Tibial artery (tissue), 4 donors: Measurements from ENCODE around the gene CPEB4.

Source experiments
- DNase-seq, 2 donors: peaks; one replicate each; pipeline ENCODE4 v3.0.0-alpha.2; 2019
- H3K27ac ChIP-seq, 2 donors: fragments of 200-600 bp; sonication (generic) in 1 of 2; 1 replicate in 1 of 2; 2 replicates in 1 of 2; pipeline ENCODE4 v1.5.1; 2018 to 2019; ENCODE audit warnings: mild to moderate bottlenecking in 1 of 2
- H3K27me3 ChIP-seq, 2 donors: fragments of 200-600 bp; sonication (generic) in 1 of 2; one replicate each; pipeline versions ENCODE4 v1.5.1 to v1.6.0; 2016 to 2019
- H3K36me3 ChIP-seq, 3 donors: fragments of 200-600 bp; sonication (generic) in 2 of 3; one replicate each; pipeline ENCODE4 v1.5.1; 2016 to 2019; ENCODE audit warnings: mild to moderate bottlenecking in 2 of 3
- H3K4me1 ChIP-seq, 4 donors: fragments of 200-600 bp; sonication (generic) in 2 of 4; 1 replicate in 3 of 4; 2 replicates in 1 of 4; pipeline ENCODE4 v1.5.1; 2016 to 2019
- H3K4me3 ChIP-seq, 2 donors: fragments of 200-600 bp; sonication (generic) in 1 of 2; 1 replicate in 1 of 2; 2 replicates in 1 of 2; pipeline ENCODE4 v1.5.1; 2018 to 2019; ENCODE audit warnings: mild to moderate bottlenecking in 2 of 2
- H3K9me3 ChIP-seq, 3 donors: fragments of 200-600 bp; sonication (generic) in 1 of 3; one replicate each; pipeline ENCODE4 v1.5.1; 2016 to 2019
- CTCF ChIP-seq, 2 experiments: fragments of 200-600 bp in 1 of 2; fragments of 450-650 bp in 1 of 2; IDR thresholded peaks; one replicate each; pipeline ENCODE4 v1.5.1; 2017 to 2019; ENCODE audit warnings: antibody characterized with exemption in 2 of 2, mild to moderate bottlenecking in 1 of 2, moderate library complexity in 1 of 2
- intact Hi-C: fragments of 100-400 bp; cut with DNase I; formaldehyde crosslinking; loops from one replicate; pipeline ENCODE4 v1.15.0; 2023; ENCODE audit warnings: low total_unique reads

CPEB4 gene

DNA sequence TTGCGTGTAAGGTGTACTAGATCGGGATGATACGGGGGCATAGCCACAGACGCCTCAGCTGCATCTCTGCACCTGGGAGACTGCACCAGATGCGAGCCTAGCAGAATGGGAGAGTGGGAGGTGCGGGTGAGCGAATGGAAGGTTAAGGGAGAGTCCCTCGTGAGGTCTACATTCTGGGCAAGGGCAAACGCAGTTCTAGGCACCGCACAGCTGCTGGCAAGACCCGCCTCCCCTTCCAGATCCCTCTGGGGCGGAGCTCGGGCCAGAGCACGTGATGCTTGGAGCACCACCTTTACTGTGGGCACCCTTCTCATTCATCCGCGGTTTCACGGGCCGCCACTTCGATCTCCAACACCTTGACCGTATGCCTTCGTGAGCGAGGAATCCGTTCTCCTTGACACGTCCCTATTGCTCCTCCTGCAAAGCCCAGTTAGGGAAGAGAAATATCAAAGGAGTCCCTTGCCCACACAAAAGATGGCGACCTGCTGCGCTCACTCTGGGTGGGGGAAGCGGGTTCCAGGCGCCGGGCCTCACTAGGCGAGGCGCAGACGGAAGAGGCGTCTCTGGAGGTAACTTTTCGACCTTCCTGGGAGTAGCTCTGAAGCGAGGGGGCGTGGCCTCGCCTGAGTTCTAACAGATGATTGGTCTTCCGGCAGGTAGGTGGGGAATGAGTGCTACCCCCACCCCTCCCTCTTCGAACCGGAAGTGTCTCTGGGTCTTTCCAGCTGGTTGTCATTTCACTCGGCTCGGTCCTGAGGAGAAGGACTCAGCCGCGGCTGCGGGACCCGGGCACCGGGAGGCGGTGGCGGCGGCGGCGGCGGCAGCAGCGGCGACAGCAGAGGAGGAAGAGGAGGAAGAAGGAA is at the start of gene CPEB4:
Gene CPEB4 (plus strand): TSS at position 740 of the 863 bp plus-strand sequence. CDS start 1,385 bp downstream, outside the sequence.
- peaks cover 0 to 25% (median 9%) of the 10 kb centered on the region in 4 donors for H3K4me1 ChIP-seq
- intact Hi-C loops, result loop anchor here (5.0 kb wide), 3 partner anchors 39 to 271 kb away; partner anchors contain the start of gene BOD1

DNA sequence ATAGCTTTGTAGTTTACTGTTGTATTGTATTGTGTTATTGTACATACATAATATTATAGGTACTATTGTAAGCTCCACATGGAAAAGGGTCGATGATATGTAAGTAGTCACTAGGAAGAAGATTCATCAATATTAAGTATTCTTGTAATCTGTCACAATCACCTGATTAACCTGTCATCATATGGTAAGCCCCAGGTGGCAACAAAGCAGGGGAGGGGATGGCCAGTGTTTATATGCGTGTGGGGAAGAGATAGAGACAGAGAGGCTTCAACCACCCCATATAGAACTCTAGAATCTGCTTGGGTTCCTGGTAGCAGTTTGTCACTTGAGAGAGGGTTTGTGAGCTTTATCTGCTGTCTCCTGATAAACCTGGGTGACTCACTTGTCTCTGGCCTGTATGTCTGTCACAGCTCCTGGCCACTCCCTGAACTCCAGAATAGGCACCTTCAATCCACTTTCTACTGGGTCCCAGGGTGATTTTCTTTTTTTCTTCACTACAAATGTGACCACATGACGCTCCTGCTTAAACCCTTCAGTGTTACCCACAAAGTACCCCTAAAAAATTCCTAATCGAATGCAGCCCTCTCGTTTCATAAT is 48.9 kb upstream of the CPEB4 start:
- TF ChIP-seq CTCF (IDR thresholded peaks at IDR 0.05), result no peak
- no peak overlapping the region for H3K4me3 ChIP-seq
- no peaks in the 10 kb centered on the region for H3K27me3 ChIP-seq
- no peaks in the 10 kb centered on the region for H3K9me3 ChIP-seq
- H3K36me3 ChIP-seq, result no peaks in the 10 kb centered on the region
- H3K27ac ChIP-seq, result no peak overlapping the region
- intact Hi-C loops, result no loop called here
- no peak for DNase-seq
- H3K4me1 ChIP-seq, result no peaks in the 10 kb centered on the region

More for the DNA sequence above, at the start of gene CPEB4:
- Histone ChIP-seq H3K27ac (peak within 1 kb of the TSS; percentile 82 to 89), H3K36me3 (no peaks in the 10 kb centered on the region), H3K4me3 (peak within 1 kb of the TSS; percentile 77 to 93), H3K27me3 (no peaks in the 10 kb centered on the region), H3K9me3 (no peaks in the 10 kb centered on the region)
- peak; percentile 99 to 100 for DNase-seq
- TF ChIP-seq CTCF (IDR thresholded peaks at IDR 0.05), result no peak

GRCh38 chr5:173840111-173840983 is 47.8 kb upstream of the CPEB4 start:
- Histone ChIP-seq H3K4me3 (no peak overlapping the region), H3K36me3 (no peaks in the 10 kb centered on the region), H3K4me1 (no peaks in the 10 kb centered on the region), H3K27ac (no peak overlapping the region), H3K9me3 (no peaks in the 10 kb centered on the region), H3K27me3 (no peaks in the 10 kb centered on the region)
- no peak for TF ChIP-seq CTCF (IDR thresholded peaks at IDR 0.05)
- intact Hi-C loops, result no loop called here
- no peak for DNase-seq

- Histone ChIP-seq H3K4me3 (no peak overlapping the region), H3K36me3 (no peaks in the 10 kb centered on the region), H3K27ac (no peak overlapping the region), H3K27me3 (no peaks in the 10 kb centered on the region), H3K9me3 (no peaks in the 10 kb centered on the region), H3K4me1 (no peaks in the 10 kb centered on the region)
- no peak for DNase-seq
- intact Hi-C loops, result no loop called here
- TF ChIP-seq CTCF (IDR thresholded peaks at IDR 0.05), result no peak
Observed at GRCh38 chr5:173841710-173842109, 46.4 kb upstream of the CPEB4 start.

GRCh38 chr5:173843794-173844193 is 44.4 kb upstream of the CPEB4 start:
- Histone ChIP-seq H3K9me3 (no peaks in the 10 kb centered on the region), H3K4me1 (no peaks in the 10 kb centered on the region), H3K27ac (no peak overlapping the region), H3K4me3 (no peak overlapping the region), H3K36me3 (no peaks in the 10 kb centered on the region), H3K27me3 (no peaks in the 10 kb centered on the region)
- no peak for TF ChIP-seq CTCF (IDR thresholded peaks at IDR 0.05)
- no peak for DNase-seq
- intact Hi-C loops, result no loop called here
